CD14-positive monocyte (primary cell): Measurements from ENCODE around the gene CEBPE. TPM values are rescaled to one million over a fixed set of nuclear protein-coding genes. Genes with fewer than 3 reads are reported as not detected.

Experiments used
- DNase-seq, 3 donors: peaks; one replicate each; pipeline ENCODE4 v3.0.0-alpha.2; 2011 to 2022
- H2AFZ ChIP-seq: 2 replicates; pipeline ENCODE4 v1.6.0; 2012; ENCODE audit warnings: mild to moderate bottlenecking, low read depth, low read length, inconsistent platforms; ENCODE audit not compliant: insufficient read depth, poor library complexity, severe bottlenecking
- H3K27ac ChIP-seq, 2 donors: 1 replicate in 1 of 2; 2 replicates in 1 of 2; pipeline ENCODE4 v1.5.1; 2012 to 2013; ENCODE audit warnings: low read length in 2 of 2, control low read depth in 1 of 2, inconsistent platforms in 1 of 2, low read depth in 1 of 2, mild to moderate bottlenecking in 1 of 2
- H3K27me3 ChIP-seq, 2 donors: one replicate each; pipeline versions ENCODE4 v1.6.0 to v1.6.1; 2011 to 2013; ENCODE audit warnings: low read length in 2 of 2; ENCODE audit not compliant: control insufficient read depth in 2 of 2, insufficient read depth in 2 of 2
- H3K36me3 ChIP-seq, 2 donors: replicated peaks in 1 of 2; 1 replicate in 1 of 2; 2 replicates in 1 of 2; pipeline versions ENCODE4 v1.5.1 to v1.6.1; 2012 to 2013; ENCODE audit warnings: low read length in 2 of 2, control low read depth in 1 of 2, inconsistent platforms in 1 of 2, mild to moderate bottlenecking in 1 of 2; ENCODE audit not compliant: insufficient read depth in 2 of 2, control insufficient read depth in 1 of 2
- H3K4me1 ChIP-seq, 2 donors: 1 replicate in 1 of 2; 2 replicates in 1 of 2; pipeline versions ENCODE4 v1.5.1 to v1.6.1; 2012 to 2013; ENCODE audit warnings: low read length in 2 of 2, control low read depth in 1 of 2, inconsistent platforms in 1 of 2, mild to moderate bottlenecking in 1 of 2, moderate library complexity in 1 of 2; ENCODE audit not compliant: insufficient read depth in 2 of 2, control insufficient read depth in 1 of 2
- H3K4me2 ChIP-seq: replicated peaks from 2 replicates; pipeline ENCODE3; 2012; ENCODE audit warnings: low read length, moderate library complexity, mild to moderate bottlenecking; ENCODE audit not compliant: poor library complexity, severe bottlenecking; ENCODE audit errors: extremely low read depth
- H3K4me3 ChIP-seq, 3 experiments: fragments of 200-600 bp in 1 of 3; sonication (generic) in 1 of 3; replicated peaks in 1 of 3; 1 replicate in 2 of 3; 2 replicates in 1 of 3; pipeline ENCODE4 v1.5.1; 2011 to 2013; ENCODE audit warnings: low read length in 3 of 3, mild to moderate bottlenecking in 3 of 3, control low read depth in 2 of 3, low read depth in 2 of 3, inconsistent platforms in 1 of 3, moderate library complexity in 1 of 3
- H3K79me2 ChIP-seq: 2 replicates; pipeline ENCODE4 v1.6.0; 2012; ENCODE audit warnings: mild to moderate bottlenecking, control low read depth, inconsistent platforms, low read length, moderate library complexity; ENCODE audit not compliant: insufficient read depth
- H3K9ac ChIP-seq: 2 replicates; pipeline ENCODE4 v1.6.0; 2017; ENCODE audit warnings: low read length, mild to moderate bottlenecking; ENCODE audit not compliant: insufficient read depth, poor library complexity, severe bottlenecking
- H3K9me3 ChIP-seq, 2 donors: replicated peaks in 1 of 2; 1 replicate in 1 of 2; 2 replicates in 1 of 2; pipeline versions ENCODE4 v1.5.1 to v1.6.1; 2012 to 2013; ENCODE audit warnings: low read length in 2 of 2, control low read depth in 1 of 2; ENCODE audit not compliant: control insufficient read depth in 1 of 2, insufficient read depth in 1 of 2
- H4K20me1 ChIP-seq: 2 replicates; pipeline ENCODE4 v1.6.0; 2012; ENCODE audit warnings: mild to moderate bottlenecking, low read length, control low read depth, moderate library complexity; ENCODE audit not compliant: insufficient read depth
- H3K27ac Mint-ChIP-seq, 7 donors: one replicate each; pipeline ENCODE4 v1.8.0; 2020; ENCODE audit warnings: mild to moderate bottlenecking in 7 of 7, mixed read lengths in 7 of 7, moderate library complexity in 6 of 7, inconsistent platforms in 2 of 7
- H3K27me3 Mint-ChIP-seq, 3 donors: one replicate each; pipeline ENCODE4 v1.8.0; 2021 to 2022; ENCODE audit warnings: low read depth in 3 of 3, mild to moderate bottlenecking in 3 of 3, mixed read lengths in 3 of 3, moderate library complexity in 3 of 3, inconsistent platforms in 1 of 3
- H3K36me3 Mint-ChIP-seq, 2 donors: one replicate each; pipeline ENCODE4 v1.8.0; 2020; ENCODE audit warnings: mixed read lengths in 2 of 2, inconsistent platforms in 1 of 2, mild to moderate bottlenecking in 1 of 2
- H3K4me1 Mint-ChIP-seq: one replicate; pipeline ENCODE4 v1.8.0; 2020; ENCODE audit warnings: mild to moderate bottlenecking, mixed read lengths
- H3K4me3 Mint-ChIP-seq, 2 donors: one replicate each; pipeline ENCODE4 v1.8.0; 2020; ENCODE audit warnings: mild to moderate bottlenecking in 2 of 2, mixed read lengths in 2 of 2, moderate library complexity in 1 of 2
- H3K9me3 Mint-ChIP-seq, 7 donors: one replicate each; pipeline ENCODE4 v1.8.0; 2020 to 2022; ENCODE audit warnings: mixed read lengths in 7 of 7, mild to moderate bottlenecking in 6 of 7, moderate library complexity in 6 of 7, inconsistent platforms in 2 of 7
- WGBS: methylation state at CpG from one replicate; pipeline ENCODE4 v1.1.5; 2013; ENCODE audit warnings: missing lambda C conversion rate; ENCODE audit not compliant: insufficient coverage; 5-methylcytosine and 5-hydroxymethylcytosine counted together
- intact Hi-C, 2 donors: fragments of 100-400 bp; cut with micrococcal nuclease; formaldehyde crosslinking; loops; one replicate each; pipeline versions ENCODE4 v1.15.0 to v1.15.1; 2023
- polyA plus RNA-seq, 3 donors: library from polyadenylated mRNA; depleted of rRNA in 1 of 3; unstranded in 2 of 3; stranded (reverse) in 1 of 3; fragments of 300-500 nt in 2 of 3; fragments of >200 nt in 1 of 3; fragmentation: Illumina TruSeq in 2 of 3; gene quantifications; 1 replicate in 2 of 3; 2 replicates in 1 of 3; pipeline ENCODE4 v1.2.3, GENCODE V29; 2012 to 2021
- TF ChIP-seq, protein P1 (sequence below): fragments of 200-600 bp; IDR thresholded peaks from one replicate; pipeline ENCODE4 v1.8.0; 2022; ENCODE audit warnings: antibody characterized with exemption, mild to moderate bottlenecking

Gene CEBPE
- polyA plus RNA-seq, 3 donors: 0.73 to 1.5 (median 1.3) TPM

DNA sequence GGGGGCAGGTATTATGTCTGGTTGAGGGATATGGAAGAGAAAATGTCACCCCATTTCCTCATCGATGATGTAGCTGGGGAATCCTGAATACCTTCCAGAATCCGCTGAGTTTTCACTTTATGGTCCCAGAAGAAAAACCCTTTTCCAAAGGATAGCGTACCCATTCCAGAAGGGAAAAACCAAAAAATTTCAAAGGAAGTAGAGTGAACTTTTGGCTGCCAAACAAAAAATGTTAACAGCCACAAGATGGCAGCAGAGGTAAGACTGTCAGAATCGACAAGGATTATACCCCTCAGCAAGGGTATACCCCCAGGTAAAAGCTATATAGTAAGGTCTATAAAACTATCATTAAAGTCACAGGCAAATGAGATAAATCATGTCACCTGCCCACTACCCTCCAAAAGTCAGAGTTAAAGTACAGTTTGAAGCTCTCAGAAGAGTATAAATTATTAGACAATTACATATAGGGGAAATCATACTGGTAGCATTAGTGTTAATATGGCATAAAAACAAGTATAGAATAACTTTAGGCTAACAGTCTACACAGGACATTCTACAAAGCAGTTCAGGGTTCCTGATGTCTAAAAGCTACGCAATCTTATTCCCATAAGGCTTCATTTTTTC, 42.2 kb downstream of the CEBPE start:
- Histone ChIP-seq H2AFZ (no peak overlapping the region), H4K20me1 (peaks cover 28% of the 10 kb centered on the region), H3K4me1 (peaks cover 28 to 44% of the 10 kb centered on the region in 2 donors), H3K27me3 (no peaks in the 10 kb centered on the region), H3K9me3 (no peaks in the 10 kb centered on the region), H3K27ac (peak overlapping the region in 1 of 2 donors; percentile 75), H3K4me2 (no peak overlapping the region), H3K9ac (no peak overlapping the region), H3K4me3 (no peak overlapping the region), H3K36me3 (peaks cover 92 to 97% of the 10 kb centered on the region in 2 donors), H3K79me2 (peaks cover 62% of the 10 kb centered on the region)
- H3K9me3 Mint-ChIP-seq: no peaks in the 10 kb centered on the region
- H3K36me3 Mint-ChIP-seq: peaks cover 81 to 88% of the 10 kb centered on the region in 2 donors
- no peak overlapping the region for H3K4me3 Mint-ChIP-seq
- peak overlapping the region in 5 of 7 donors; percentile 8 to 89 (median 50) for H3K27ac Mint-ChIP-seq
- H3K27me3 Mint-ChIP-seq: no peaks in the 10 kb centered on the region
- DNase-seq: peak in 2 of 3 donors; percentile 34 to 40
- intact Hi-C loops: loop anchor here in 1 of 2 donors (5.0 kb wide), 2 partner anchors 35 to 105 kb away; partner anchors contain the start of gene SLC7A8
- H3K4me1 Mint-ChIP-seq: peaks cover 33% of the 10 kb centered on the region
- WGBS: no CpG with 5 or more reads among the region's 5 CpGs
- TF ChIP-seq, protein P1, sequence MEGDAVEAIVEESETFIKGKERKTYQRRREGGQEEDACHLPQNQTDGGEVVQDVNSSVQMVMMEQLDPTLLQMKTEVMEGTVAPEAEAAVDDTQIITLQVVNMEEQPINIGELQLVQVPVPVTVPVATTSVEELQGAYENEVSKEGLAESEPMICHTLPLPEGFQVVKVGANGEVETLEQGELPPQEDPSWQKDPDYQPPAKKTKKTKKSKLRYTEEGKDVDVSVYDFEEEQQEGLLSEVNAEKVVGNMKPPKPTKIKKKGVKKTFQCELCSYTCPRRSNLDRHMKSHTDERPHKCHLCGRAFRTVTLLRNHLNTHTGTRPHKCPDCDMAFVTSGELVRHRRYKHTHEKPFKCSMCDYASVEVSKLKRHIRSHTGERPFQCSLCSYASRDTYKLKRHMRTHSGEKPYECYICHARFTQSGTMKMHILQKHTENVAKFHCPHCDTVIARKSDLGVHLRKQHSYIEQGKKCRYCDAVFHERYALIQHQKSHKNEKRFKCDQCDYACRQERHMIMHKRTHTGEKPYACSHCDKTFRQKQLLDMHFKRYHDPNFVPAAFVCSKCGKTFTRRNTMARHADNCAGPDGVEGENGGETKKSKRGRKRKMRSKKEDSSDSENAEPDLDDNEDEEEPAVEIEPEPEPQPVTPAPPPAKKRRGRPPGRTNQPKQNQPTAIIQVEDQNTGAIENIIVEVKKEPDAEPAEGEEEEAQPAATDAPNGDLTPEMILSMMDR: peak; percentile 89

DNA sequence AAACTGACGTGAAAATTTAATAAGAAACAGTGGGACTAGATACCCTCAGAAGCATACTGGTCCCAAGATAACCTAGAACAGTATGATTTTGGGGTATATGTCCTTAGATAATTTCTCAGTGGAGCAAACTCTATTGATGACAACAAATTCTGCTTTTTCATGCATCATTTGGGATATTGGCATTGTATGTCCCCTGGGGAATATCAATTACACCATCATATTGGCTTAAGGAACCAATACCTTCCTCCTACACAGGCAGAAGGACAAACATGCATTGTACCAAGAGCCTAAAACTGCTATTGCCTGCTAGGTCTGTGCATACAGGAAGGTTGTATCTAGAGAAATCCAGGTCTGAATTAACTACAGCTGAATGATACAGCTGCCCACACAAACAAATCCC, 44.1 kb downstream of the CEBPE start:
- peaks cover 44 to 52% of the 10 kb centered on the region in 2 donors for H3K4me1 ChIP-seq
- intact Hi-C loops: loop anchor here in 1 of 2 donors (5.0 kb wide), 2 partner anchors 37 to 107 kb away; partner anchors contain the start of gene SLC7A8

More for the DNA sequence above, 44.1 kb downstream of the CEBPE start:
- Histone ChIP-seq H3K27ac (no peak overlapping the region), H3K4me2 (no peak overlapping the region), H2AFZ (no peak overlapping the region), H3K4me3 (no peak overlapping the region), H3K27me3 (no peaks in the 10 kb centered on the region), H3K36me3 (peaks cover 72 to 79% of the 10 kb centered on the region in 2 donors), H3K79me2 (peaks cover 79% of the 10 kb centered on the region), H3K9ac (no peak overlapping the region), H4K20me1 (peaks cover 42% of the 10 kb centered on the region), H3K9me3 (no peaks in the 10 kb centered on the region)
- TF ChIP-seq, protein P1: no peak
- Mint-ChIP-seq H3K27me3 (no peaks in the 10 kb centered on the region), H3K4me3 (no peak overlapping the region), H3K4me1 (peaks cover 43% of the 10 kb centered on the region), H3K9me3 (no peaks in the 10 kb centered on the region), H3K36me3 (peaks cover 69 to 71% of the 10 kb centered on the region in 2 donors), H3K27ac (no peak overlapping the region)
- DNase-seq: no peak
- WGBS: no CpG with 5 or more reads among the region's 1 CpG
